C4-2B (cell line): Measurements from ENCODE around the gene JHY.

Experiments
- CTCF ChIP-seq: fragments of 450-650 bp; conservative IDR thresholded peaks from 2 replicates; pipeline ENCODE4 v1.5.1; 2017; ENCODE audit warnings: mild to moderate bottlenecking
- ZFX ChIP-seq: fragments of 450-650 bp; IDR thresholded peaks from 2 replicates; pipeline ENCODE4 v1.6.1; 2017

GRCh38 chr11:122853261-122853660 is 29.3 kb upstream of the JHY start:
- TF ChIP-seq CTCF, result no peak
- no peak for TF ChIP-seq ZFX
